ENCODE measurements around the gene PHYHIPL.

DNA sequence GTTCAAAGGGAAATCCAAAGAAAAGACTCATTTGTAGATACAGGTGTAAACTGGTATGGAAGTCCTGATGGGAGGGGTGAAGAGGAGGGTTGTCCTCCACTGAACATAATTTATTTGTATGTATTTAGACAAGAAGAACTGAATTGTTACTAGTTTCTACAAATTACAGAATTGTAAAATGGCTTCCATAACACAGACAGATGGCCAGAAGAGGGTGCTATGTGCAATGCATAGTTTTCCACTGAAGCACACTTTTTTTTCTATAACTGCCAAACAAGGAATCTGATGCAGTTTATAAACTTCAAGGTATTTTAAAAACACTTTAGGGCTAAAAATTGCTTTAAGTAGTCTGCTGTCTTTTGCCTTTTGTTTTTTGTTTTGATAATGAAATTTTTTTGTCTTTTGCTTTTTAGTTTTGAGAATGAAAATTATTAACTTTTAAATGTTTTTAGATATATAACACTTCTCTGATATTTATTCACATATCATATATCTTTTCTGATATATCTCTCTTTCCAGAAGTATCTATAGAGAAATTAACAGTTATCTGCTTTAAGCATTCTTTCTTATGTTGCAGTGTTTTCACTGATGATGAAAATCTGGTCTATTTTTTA is 58.5 kb downstream of the PHYHIPL start:
- TF ChIP-seq, protein P1, sequence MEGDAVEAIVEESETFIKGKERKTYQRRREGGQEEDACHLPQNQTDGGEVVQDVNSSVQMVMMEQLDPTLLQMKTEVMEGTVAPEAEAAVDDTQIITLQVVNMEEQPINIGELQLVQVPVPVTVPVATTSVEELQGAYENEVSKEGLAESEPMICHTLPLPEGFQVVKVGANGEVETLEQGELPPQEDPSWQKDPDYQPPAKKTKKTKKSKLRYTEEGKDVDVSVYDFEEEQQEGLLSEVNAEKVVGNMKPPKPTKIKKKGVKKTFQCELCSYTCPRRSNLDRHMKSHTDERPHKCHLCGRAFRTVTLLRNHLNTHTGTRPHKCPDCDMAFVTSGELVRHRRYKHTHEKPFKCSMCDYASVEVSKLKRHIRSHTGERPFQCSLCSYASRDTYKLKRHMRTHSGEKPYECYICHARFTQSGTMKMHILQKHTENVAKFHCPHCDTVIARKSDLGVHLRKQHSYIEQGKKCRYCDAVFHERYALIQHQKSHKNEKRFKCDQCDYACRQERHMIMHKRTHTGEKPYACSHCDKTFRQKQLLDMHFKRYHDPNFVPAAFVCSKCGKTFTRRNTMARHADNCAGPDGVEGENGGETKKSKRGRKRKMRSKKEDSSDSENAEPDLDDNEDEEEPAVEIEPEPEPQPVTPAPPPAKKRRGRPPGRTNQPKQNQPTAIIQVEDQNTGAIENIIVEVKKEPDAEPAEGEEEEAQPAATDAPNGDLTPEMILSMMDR (IDR thresholded peaks at IDR 0.05), result peak; percentile 20 to 54 (median 42)
- TF ChIP-seq POLR2A (IDR thresholded peaks at IDR 0.05), result no peak
